H9 (cell line): ENCODE results near the gene MAPK8IP1. TPM values are rescaled to one million over a fixed set of nuclear protein-coding genes. Genes with fewer than 3 reads are reported as not detected.

Source experiments
- DNase-seq: peaks from one replicate; pipeline ENCODE4 v3.0.0-alpha.2; 2017
- H2AFZ ChIP-seq: one replicate; pipeline ENCODE4 v1.6.1; 2013; ENCODE audit warnings: mild to moderate bottlenecking, low read length, control low read depth, moderate library complexity
- H2AK5ac ChIP-seq: 2 replicates; pipeline ENCODE4 v1.6.1; 2013; ENCODE audit warnings: low read length, control low read depth, mixed read lengths; ENCODE audit not compliant: insufficient read length
- H2BK120ac ChIP-seq: one replicate; pipeline ENCODE4 v1.6.1; 2013; ENCODE audit warnings: low read depth, mild to moderate bottlenecking, low read length, control low read depth, inconsistent platforms; ENCODE audit not compliant: poor library complexity, severe bottlenecking
- H2BK12ac ChIP-seq: 2 replicates; pipeline ENCODE4 v1.6.1; 2013; ENCODE audit warnings: low read length, control low read depth, mixed read lengths, low read depth; ENCODE audit not compliant: insufficient read length
- H2BK15ac ChIP-seq: 2 replicates; pipeline ENCODE4 v1.6.1; 2013; ENCODE audit warnings: low read depth, low read length, control low read depth
- H2BK20ac ChIP-seq: one replicate; pipeline ENCODE4 v1.6.1; 2013; ENCODE audit warnings: low read depth, mild to moderate bottlenecking, low read length, control low read depth, inconsistent platforms; ENCODE audit not compliant: poor library complexity, severe bottlenecking
- H2BK5ac ChIP-seq: 2 replicates; pipeline ENCODE4 v1.6.1; 2013; ENCODE audit warnings: low read length, control low read depth, mixed read lengths; ENCODE audit not compliant: insufficient read length
- H3K14ac ChIP-seq: 2 replicates; pipeline ENCODE4 v1.6.1; 2013; ENCODE audit warnings: low read length, control low read depth; ENCODE audit not compliant: insufficient read depth
- H3K18ac ChIP-seq: 2 replicates; pipeline ENCODE4 v1.6.1; 2013; ENCODE audit warnings: low read depth, mild to moderate bottlenecking, mixed read lengths, low read length, control low read depth; ENCODE audit not compliant: insufficient read length
- H3K23ac ChIP-seq: 2 replicates; pipeline ENCODE4 v1.6.1; 2013; ENCODE audit warnings: low read length, control low read depth, mixed read lengths, low read depth; ENCODE audit not compliant: insufficient read length
- H3K23me2 ChIP-seq: 2 replicates; pipeline ENCODE4 v1.6.1; 2013; ENCODE audit warnings: low read depth, mild to moderate bottlenecking, mixed read lengths, low read length, control low read depth; ENCODE audit not compliant: insufficient read length, poor library complexity, severe bottlenecking
- H3K27ac ChIP-seq: 2 replicates; pipeline ENCODE4 v1.5.1; 2013; ENCODE audit warnings: low read length, control low read depth, mixed read lengths, low read depth; ENCODE audit not compliant: insufficient read length
- H3K27me3 ChIP-seq: 2 replicates; pipeline ENCODE4 v1.6.1; 2013; ENCODE audit warnings: low read length, control low read depth, inconsistent platforms; ENCODE audit not compliant: insufficient read depth
- H3K4ac ChIP-seq: 2 replicates; pipeline ENCODE4 v1.6.1; 2013; ENCODE audit warnings: low read depth, mild to moderate bottlenecking, control low read depth, inconsistent platforms, low read length, moderate library complexity
- H3K4me1 ChIP-seq: 2 replicates; pipeline ENCODE4 v1.6.1; 2013; ENCODE audit warnings: low read length, control low read depth, inconsistent platforms; ENCODE audit not compliant: insufficient read depth
- H3K4me2 ChIP-seq: 2 replicates; pipeline ENCODE4 v1.6.1; 2013; ENCODE audit warnings: low read length, control low read depth, mixed read lengths; ENCODE audit not compliant: insufficient read length, insufficient read depth
- H3K56ac ChIP-seq: 2 replicates; pipeline ENCODE4 v1.6.1; 2013; ENCODE audit warnings: low read depth, mild to moderate bottlenecking, mixed read lengths, low read length, control low read depth; ENCODE audit not compliant: insufficient read length
- H3K79me1 ChIP-seq: 2 replicates; pipeline ENCODE4 v1.6.1; 2013; ENCODE audit warnings: low read depth, mild to moderate bottlenecking, moderate library complexity, low read length, control low read depth, inconsistent platforms; ENCODE audit not compliant: insufficient read depth, poor library complexity, severe bottlenecking
- H3K79me2 ChIP-seq: 2 replicates; pipeline ENCODE4 v1.6.1; 2013; ENCODE audit warnings: low read length, control low read depth, inconsistent platforms; ENCODE audit not compliant: insufficient read depth
- H3K9ac ChIP-seq: 2 replicates; pipeline ENCODE4 v1.6.1; 2013; ENCODE audit warnings: low read length, control low read depth, mixed read lengths; ENCODE audit not compliant: insufficient read length; ENCODE audit errors: extremely low read depth
- H3K9me3 ChIP-seq: one replicate; pipeline ENCODE4 v1.6.1; 2013; ENCODE audit warnings: low read depth, low read length, inconsistent platforms; ENCODE audit not compliant: control insufficient read depth
- H3T11ph ChIP-seq: one replicate; pipeline ENCODE4 v1.6.1; 2013; ENCODE audit warnings: mild to moderate bottlenecking, low read length, control low read depth, inconsistent platforms
- H4K20me1 ChIP-seq: one replicate; pipeline ENCODE4 v1.6.1; 2013; ENCODE audit not compliant: control insufficient read depth, insufficient read length, insufficient read depth
- H4K5ac ChIP-seq: 2 replicates; pipeline ENCODE4 v1.6.1; 2013; ENCODE audit warnings: low read depth, mild to moderate bottlenecking, mixed read lengths, low read length, control low read depth; ENCODE audit not compliant: insufficient read length
- H4K8ac ChIP-seq: replicated peaks from 2 replicates; pipeline ENCODE4 v1.6.1; 2013; ENCODE audit warnings: low read length, control low read depth, mixed read lengths, low read depth; ENCODE audit not compliant: insufficient read length
- H4K91ac ChIP-seq: 2 replicates; pipeline ENCODE4 v1.6.1; 2013; ENCODE audit warnings: low read depth, mild to moderate bottlenecking, moderate library complexity, mixed read lengths, low read length, control low read depth; ENCODE audit not compliant: insufficient read length
- H3K27ac Mint-ChIP-seq, 3 experiments: 2 replicates in 2 of 3; 3 replicates in 1 of 3; pipeline ENCODE4 v1.8.0; 2020 to 2021; ENCODE audit warnings: mixed read lengths in 3 of 3, mild to moderate bottlenecking in 1 of 3, moderate library complexity in 1 of 3
- H3K27me3 Mint-ChIP-seq: 2 replicates; pipeline ENCODE4 v1.8.0; 2021; ENCODE audit warnings: low read depth, mild to moderate bottlenecking, moderate library complexity, mixed read lengths
- H3K36me3 Mint-ChIP-seq, 3 experiments: 2 replicates in 2 of 3; 3 replicates in 1 of 3; pipeline ENCODE4 v1.8.0; 2020 to 2021; ENCODE audit warnings: low read depth in 3 of 3, mixed read lengths in 3 of 3; ENCODE audit not compliant: insufficient read depth in 1 of 3
- H3K4me1 Mint-ChIP-seq, 2 experiments: 2 replicates each; pipeline ENCODE4 v1.8.0; 2020; ENCODE audit warnings: mixed read lengths in 2 of 2
- H3K4me3 Mint-ChIP-seq, 2 experiments: 2 replicates in 1 of 2; 3 replicates in 1 of 2; pipeline ENCODE4 v1.8.0; 2020 to 2021; ENCODE audit warnings: mild to moderate bottlenecking in 2 of 2, mixed read lengths in 2 of 2, moderate library complexity in 1 of 2
- H3K9me3 Mint-ChIP-seq, 2 experiments: 2 replicates in 1 of 2; 3 replicates in 1 of 2; pipeline ENCODE4 v1.8.0; 2020; ENCODE audit warnings: mild to moderate bottlenecking in 2 of 2, mixed read lengths in 2 of 2, moderate library complexity in 1 of 2
- WGBS: extraction: QIAGEN DNeasy Blood & Tissue Kit; methylation state at CpG from one replicate; pipeline ENCODE4 v1.1.7; 2013; ENCODE audit warnings: missing lambda C conversion rate, low lambda C conversion rate, mixed read lengths; ENCODE audit not compliant: insufficient read length; ENCODE audit errors: extremely low coverage; 5-methylcytosine and 5-hydroxymethylcytosine counted together
- total RNA-seq: library from RNA; stranded (reverse); gene quantifications from 2 replicates; pipeline ENCODE4 v1.2.1, GENCODE V29; 2021
- TF ChIP-seq, protein P1 (sequence below): fragments of 200-600 bp; sonication (generic); conservative IDR thresholded peaks from 3 replicates; pipeline ENCODE4 v1.8.0; 2021; ENCODE audit warnings: antibody characterized with exemption, mild to moderate bottlenecking

Gene MAPK8IP1
- total RNA-seq, 1 experiment from 2014 or later: 30.2 TPM

DNA sequence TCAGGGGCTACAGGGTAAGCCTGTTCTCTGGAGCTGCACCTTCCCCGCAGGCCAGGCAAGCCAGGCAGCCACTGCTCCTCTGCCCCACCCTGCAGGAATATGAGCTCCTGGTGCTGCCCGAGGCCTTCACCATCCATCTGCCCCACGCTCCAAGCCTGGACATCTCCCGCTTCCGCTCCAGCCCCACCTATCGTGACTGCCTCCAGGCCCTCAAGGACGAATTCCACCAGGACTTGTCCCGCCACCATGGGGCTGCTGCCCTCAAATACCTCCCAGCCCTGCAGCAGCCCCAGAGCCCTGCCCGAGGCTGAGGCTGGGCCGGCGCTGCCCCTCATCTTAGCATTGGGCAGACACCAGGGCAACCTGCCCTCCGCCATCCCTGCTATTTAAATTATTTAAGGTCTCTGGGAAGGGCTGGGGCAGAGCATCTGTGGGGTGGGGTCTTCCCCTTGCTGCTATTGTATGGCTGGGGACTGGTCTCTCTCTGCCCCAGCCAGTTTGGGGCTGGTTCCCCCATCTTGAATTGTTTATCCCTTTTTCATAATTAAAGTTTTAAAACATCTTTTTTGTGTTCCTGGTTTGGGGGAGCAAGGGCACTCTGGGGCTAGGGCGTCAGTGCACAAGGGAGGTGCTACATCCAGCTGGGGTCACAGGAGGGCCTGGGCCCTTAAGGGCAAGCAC is 43.2 kb downstream of the MAPK8IP1 start:
- Histone ChIP-seq H3K79me2 (no peaks in the 10 kb centered on the region; the same call in 1 of the 2 replicates), H3K4ac (no peak overlapping the region), H3K27ac (no peak overlapping the region), H3K23ac (no peak overlapping the region), H3K79me1 (no peaks in the 10 kb centered on the region), H4K5ac (no peak overlapping the region), H3K4me2 (no peak overlapping the region), H4K20me1 (no peaks in the 10 kb centered on the region), H2BK12ac (no peak overlapping the region), H4K8ac (no peak overlapping the region), H3K23me2 (no peaks in the 10 kb centered on the region), H3K56ac (no peak overlapping the region), H2BK5ac (no peak overlapping the region), H3K9ac (no peak overlapping the region), H2AK5ac (no peak overlapping the region), H3T11ph (no peak overlapping the region), H3K18ac (no peak overlapping the region), H2BK15ac (no peak overlapping the region), H2BK20ac (no peak overlapping the region), H2BK120ac (no peak overlapping the region), H2AFZ (no peak overlapping the region), H3K4me1 (no peaks in the 10 kb centered on the region), H3K9me3 (no peaks in the 10 kb centered on the region), H3K27me3 (no peaks in the 10 kb centered on the region), H3K14ac (no peak overlapping the region), H4K91ac (no peak overlapping the region)
- Mint-ChIP-seq H3K27ac (no peak overlapping the region), H3K4me3 (no peak overlapping the region), H3K4me1 (peaks cover 11 to 13% of the 10 kb centered on the region in 2 experiments), H3K36me3 (peaks cover 22 to 71% (median 69%) of the 10 kb centered on the region in 3 experiments), H3K27me3 (peaks cover 2% of the 10 kb centered on the region; the same call in 1 of the 2 replicates), H3K9me3 (no peaks in the 10 kb centered on the region)
- DNase-seq: peak; percentile 29
- TF ChIP-seq, protein P1, sequence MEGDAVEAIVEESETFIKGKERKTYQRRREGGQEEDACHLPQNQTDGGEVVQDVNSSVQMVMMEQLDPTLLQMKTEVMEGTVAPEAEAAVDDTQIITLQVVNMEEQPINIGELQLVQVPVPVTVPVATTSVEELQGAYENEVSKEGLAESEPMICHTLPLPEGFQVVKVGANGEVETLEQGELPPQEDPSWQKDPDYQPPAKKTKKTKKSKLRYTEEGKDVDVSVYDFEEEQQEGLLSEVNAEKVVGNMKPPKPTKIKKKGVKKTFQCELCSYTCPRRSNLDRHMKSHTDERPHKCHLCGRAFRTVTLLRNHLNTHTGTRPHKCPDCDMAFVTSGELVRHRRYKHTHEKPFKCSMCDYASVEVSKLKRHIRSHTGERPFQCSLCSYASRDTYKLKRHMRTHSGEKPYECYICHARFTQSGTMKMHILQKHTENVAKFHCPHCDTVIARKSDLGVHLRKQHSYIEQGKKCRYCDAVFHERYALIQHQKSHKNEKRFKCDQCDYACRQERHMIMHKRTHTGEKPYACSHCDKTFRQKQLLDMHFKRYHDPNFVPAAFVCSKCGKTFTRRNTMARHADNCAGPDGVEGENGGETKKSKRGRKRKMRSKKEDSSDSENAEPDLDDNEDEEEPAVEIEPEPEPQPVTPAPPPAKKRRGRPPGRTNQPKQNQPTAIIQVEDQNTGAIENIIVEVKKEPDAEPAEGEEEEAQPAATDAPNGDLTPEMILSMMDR: no peak
- no CpG with 5 or more reads among the region's 13 CpGs for WGBS
